ENCODE data around the gene FREM1.

FREM1 gene

DNA sequence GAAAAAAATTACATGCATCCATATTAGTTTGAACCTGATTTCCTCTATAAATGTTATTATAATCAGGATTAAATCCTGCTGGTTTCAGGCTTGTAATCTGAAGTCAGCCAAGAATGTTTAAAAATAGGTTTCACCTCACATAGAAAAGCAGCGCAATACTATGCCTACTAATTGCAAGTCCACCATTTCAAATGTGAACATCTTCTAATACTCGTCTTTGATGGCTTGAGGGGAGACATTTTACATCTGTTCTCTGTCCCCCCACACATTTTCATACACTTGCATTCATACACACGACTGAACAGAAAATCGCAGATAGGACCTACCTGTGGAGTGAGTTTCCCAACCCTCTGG lies 41.8 kb downstream of the FREM1 start:
- no peak for DNase-seq

GRCh38 chr9:14866200-14866749 lies 44.0 kb downstream of the FREM1 start:
- no peak for DNase-seq

GRCh38 chr9:14864309-14864708 lies 45.9 kb downstream of the FREM1 start:
- DNase-seq, result no peak

- DNase-seq, result no peak
Measured at GRCh38 chr9:14863402-14863801, 46.8 kb downstream of the FREM1 start.

GRCh38 chr9:14857449-14858305 lies 52.6 kb downstream of the FREM1 start:
- no peak for DNase-seq

DNA sequence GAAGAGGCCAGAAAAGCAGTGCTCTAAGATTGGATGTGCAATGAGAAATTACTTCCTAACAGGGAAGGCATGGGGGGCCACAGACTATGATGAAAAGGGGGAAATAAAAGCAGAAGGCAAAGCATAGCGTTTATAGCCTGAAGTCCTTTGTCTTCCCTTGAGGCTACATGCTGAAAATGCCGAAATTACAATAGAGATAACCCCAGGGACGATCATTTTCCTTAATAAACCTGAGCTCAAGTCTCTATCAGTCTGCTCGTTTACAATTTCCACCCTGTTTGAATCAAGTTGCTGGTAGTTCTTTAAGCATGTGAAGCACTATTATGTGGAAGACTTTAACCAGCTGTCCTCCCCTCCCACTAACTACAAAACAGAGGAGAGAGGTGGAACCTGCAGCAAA lies 60.4 kb downstream of the FREM1 start:
- no peak for DNase-seq

- no peak for DNase-seq
Measured at GRCh38 chr9:14849296-14849695, 60.9 kb downstream of the FREM1 start.

DNA sequence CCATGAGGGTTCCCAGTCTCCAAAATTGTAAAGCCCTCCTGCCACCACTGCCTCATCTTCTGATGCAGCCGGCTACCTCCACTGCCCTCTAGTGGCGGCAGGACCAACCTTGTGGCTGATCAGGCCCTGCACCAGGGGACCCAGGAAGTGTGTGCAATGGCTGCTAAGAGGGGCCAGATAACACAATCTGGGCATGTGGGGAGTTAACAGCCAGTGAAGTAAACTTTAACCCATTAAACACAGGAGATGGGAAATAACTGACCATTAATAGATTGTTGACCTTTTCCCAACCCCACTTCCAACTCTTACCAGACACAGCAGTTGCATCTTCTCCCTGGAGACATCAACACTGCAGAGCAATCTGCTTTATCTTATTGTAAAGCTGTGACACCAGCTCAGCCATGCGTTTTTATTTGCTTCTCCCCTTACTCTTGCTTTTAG lies 63.3 kb downstream of the FREM1 start:
- peak in 4 of 5 donors; percentile 13 to 51 (median 22) for DNase-seq

- DNase-seq, result no peak
Measured at GRCh38 chr9:14843163-14843562, 67.1 kb downstream of the FREM1 start.

GRCh38 chr9:14842269-14842668 lies 68.0 kb downstream of the FREM1 start:
- no peak for DNase-seq

DNA sequence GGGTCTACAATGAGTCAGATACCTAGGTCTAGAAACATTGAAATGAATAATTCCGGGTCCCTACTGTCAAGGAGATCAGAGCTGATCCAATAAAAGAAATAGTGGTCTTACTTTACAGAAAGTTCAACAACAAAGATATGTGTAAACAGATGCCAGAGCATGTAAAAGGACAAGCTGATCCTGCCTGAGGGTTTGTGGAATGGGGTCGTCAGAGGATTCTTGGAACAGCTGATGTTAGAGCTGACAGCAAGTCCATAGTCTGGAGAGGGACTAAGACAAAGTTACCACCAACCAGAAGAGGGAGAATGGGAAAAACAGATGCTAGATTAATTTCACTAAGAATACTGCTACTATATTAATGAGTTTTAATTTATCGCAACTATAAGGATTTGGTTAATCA lies 71.5 kb downstream of the FREM1 start:
- DNase-seq, result no peak

- DNase-seq, result no peak
Measured at GRCh38 chr9:14836885-14837284, 73.3 kb downstream of the FREM1 start.

DNA sequence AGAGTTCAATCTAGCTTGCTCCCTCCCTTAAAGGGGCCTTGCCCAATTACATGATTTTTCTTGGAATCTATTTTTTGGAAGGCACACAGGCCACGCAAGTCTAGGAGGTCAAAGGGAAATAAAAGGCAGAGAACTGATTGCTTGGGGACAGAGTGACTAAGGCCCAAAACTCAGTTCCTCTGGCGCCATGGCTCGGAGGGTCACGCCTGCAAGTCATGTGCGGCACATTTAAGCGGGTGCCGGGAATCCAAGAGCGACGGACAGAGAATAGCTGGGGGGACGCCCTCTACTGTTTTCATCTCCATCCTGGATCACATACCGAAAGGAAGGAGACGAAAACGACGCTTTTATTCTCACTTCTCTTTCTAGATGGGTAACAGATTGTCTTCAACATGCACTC lies 78.6 kb downstream of the FREM1 start:
- no peak for DNase-seq

GRCh38 chr9:14831074-14831473 lies 79.2 kb downstream of the FREM1 start:
- no peak for DNase-seq

GRCh38 chr9:14830057-14830456 lies 80.2 kb downstream of the FREM1 start:
- no peak for DNase-seq

GRCh38 chr9:14829204-14829603 lies 81.0 kb downstream of the FREM1 start:
- DNase-seq, result no peak

DNA sequence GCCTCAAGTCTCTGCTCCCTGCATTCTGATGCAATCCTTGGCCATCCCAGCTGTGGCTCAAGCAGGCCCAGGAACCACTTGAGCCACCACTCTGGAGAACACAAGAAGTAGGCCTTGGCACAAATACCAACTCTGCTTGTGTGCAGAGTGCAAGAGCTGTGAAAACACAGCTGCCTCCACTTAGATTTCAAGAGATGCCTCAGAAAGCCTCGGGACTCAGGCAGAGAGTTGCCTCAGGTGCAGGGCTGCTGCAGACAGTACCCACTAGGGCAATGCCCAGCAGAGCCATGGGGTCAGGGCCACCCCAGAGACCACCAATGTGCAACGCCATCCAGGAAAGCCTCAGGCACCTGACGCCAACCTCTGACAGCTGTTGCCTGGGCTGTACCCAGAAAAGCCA lies 82.4 kb downstream of the FREM1 start:
- DNase-seq, result no peak

- no peak for DNase-seq
Measured at GRCh38 chr9:14824481-14824880, 85.7 kb downstream of the FREM1 start.

DNA sequence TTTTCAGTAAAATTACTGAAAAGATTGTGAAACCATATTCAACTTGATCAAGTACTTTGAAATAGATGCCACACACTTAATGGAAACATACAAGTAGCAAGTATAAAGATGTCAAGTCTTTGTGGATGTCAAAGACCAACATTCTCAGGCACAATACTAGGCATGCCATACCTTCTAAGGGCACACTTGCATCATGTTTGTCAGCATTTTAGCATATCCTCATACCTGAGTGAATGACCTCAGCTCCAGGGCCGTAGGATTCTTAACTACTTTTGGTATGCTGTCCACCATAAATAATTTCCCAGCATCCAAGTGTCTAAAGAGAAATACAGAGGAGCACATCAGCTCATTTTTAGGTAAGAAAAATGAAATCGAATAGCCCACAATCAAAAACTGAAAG lies 86.4 kb downstream of the FREM1 start:
- no peak for DNase-seq

- DNase-seq, result no peak
Measured at GRCh38 chr9:14822666-14823065, 87.6 kb downstream of the FREM1 start.

GRCh38 chr9:14819183-14819582 lies 91.0 kb downstream of the FREM1 start:
- DNase-seq, result no peak

DNA sequence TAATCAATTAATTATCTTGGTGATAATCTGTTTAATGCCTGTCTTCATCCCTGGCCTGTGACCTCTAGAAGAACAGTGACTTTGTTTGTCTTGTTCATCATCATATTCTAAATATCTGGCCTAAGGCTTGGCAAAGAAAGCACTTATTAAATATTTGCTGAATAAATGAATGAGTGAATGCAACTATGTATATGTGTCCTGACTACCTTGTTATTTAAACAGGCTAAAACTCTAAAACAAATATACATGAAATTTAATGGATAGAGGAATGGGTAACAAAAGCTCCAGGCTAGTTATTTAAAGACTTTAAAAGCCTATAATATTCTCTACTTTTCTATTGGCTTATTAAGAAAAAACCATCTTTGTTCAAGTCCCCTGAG lies 96.0 kb downstream of the FREM1 start:
- no peak for DNase-seq

DNA sequence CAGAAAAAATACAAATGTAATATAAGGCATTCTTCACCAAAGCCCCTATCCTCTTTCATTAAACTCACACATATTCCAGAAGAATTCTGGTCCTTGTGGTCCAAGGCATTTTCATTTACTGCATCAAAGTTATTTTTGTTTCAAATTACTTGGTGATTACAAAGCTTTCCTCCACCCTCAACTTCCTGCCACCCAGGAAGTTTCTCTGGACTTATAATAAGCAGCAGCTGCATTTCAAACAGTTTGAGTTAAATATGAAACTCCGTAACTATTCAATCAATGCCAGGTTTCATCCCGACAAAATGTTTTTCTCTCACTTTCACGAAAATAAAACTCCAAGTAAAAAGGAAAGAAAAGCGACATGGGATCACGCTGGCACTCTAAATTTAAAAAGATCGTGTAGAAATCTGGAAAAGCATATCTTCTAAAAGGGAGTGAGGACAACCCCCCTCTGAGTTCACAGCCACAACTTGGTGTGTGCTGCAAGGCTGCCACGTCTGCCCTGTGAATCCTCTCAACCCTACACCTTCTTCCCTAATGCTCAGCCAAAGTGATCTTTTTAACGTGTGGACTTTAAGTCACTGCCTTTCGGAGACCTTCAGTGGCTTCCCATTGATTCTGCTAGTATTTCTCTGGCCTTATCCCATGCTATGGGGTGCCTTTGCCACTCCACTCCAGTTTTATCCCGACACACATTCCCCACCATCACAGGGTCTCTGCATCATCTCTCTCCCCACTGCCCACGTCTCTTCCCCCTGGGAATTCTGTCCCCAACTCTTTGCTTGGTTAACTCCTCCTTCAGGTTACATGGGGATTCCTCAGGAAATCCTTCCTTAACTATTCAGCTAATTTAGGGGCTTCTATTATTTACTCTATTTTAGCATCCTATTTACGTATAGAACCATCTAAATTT lies 96.6 kb downstream of the FREM1 start:
- no peak for DNase-seq

- no peak for DNase-seq
Measured at GRCh38 chr9:14812806-14813205, 97.4 kb downstream of the FREM1 start.

Measured in T-helper 1 cell (primary cell).